HepG2 (cell line): Measurements from ENCODE around the gene RPS14.

Source experiments
- ZNF546 ChIP-seq: sonication (generic); formaldehyde crosslinking; conservative IDR thresholded peaks from 2 replicates; pipeline ENCODE4 v1.8.1; 2023; ENCODE audit warnings: mild to moderate bottlenecking, missing genetic modification reagents
- TF ChIP-seq, protein P1 (sequence below): sonication (generic); formaldehyde crosslinking; IDR thresholded peaks from 2 replicates; pipeline ENCODE4 v1.5.0; 2020; ENCODE audit warnings: mild to moderate bottlenecking, missing genetic modification reagents, moderate library complexity
- TF ChIP-seq, protein P2 (sequence below): sonication (generic); formaldehyde crosslinking; IDR thresholded peaks from 2 replicates; pipeline ENCODE4 v1.4.0; 2020; ENCODE audit warnings: missing genetic modification reagents; ENCODE audit errors: not compliant biosample characterization

DNA sequence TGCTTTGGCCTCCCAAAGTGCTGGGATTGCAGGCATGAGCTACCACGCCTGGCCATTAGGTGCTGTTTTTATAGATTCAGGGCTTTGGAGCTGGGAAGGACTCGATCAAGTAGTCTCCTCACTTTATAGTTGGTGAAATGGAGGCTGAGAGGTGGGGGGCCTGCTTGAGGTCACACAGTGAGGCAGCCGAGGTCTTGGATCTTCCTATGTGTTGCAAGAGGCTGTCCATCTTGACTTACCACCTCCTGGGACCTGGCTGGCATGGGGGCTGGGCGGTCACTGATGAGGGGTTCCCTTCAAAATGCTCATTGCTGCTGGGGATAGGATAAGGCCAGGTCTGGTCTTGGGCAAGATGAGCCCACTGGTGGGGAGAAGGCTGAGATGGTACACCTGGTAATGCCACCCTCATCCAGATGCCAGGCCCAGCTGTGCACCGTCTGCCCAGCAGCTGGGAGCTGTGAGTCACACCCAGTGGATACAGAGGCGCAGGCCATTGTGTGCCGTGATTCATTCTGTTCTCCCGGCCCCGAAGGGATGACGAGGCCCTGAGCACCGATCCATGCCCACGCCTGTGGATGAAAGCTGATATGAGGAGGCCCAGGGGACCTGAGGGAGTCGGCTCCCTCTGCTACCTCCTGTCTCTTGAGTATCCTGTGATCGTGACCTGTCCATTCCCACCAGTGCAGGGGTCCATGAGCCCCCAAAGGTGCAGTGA is 47.9 kb upstream of the RPS14 start:
- TF ChIP-seq, protein P1, sequence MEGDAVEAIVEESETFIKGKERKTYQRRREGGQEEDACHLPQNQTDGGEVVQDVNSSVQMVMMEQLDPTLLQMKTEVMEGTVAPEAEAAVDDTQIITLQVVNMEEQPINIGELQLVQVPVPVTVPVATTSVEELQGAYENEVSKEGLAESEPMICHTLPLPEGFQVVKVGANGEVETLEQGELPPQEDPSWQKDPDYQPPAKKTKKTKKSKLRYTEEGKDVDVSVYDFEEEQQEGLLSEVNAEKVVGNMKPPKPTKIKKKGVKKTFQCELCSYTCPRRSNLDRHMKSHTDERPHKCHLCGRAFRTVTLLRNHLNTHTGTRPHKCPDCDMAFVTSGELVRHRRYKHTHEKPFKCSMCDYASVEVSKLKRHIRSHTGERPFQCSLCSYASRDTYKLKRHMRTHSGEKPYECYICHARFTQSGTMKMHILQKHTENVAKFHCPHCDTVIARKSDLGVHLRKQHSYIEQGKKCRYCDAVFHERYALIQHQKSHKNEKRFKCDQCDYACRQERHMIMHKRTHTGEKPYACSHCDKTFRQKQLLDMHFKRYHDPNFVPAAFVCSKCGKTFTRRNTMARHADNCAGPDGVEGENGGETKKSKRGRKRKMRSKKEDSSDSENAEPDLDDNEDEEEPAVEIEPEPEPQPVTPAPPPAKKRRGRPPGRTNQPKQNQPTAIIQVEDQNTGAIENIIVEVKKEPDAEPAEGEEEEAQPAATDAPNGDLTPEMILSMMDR (CRISPR knock-in tag): no peak
- no peak for TF ChIP-seq ZNF546 (CRISPR knock-in tag)
- TF ChIP-seq, protein P2, sequence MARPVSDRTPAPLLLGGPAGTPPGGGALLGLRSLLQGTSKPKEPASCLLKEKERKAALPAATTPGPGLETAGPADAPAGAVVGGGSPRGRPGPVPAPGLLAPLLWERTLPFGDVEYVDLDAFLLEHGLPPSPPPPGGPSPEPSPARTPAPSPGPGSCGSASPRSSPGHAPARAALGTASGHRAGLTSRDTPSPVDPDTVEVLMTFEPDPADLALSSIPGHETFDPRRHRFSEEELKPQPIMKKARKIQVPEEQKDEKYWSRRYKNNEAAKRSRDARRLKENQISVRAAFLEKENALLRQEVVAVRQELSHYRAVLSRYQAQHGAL: no peak
